Gastroesophageal sphincter (tissue), 3 donors: ENCODE data around the gene PITX1.

Experiments used
- CTCF ChIP-seq, 4 experiments: fragments of 200-600 bp in 2 of 4; fragments of 450-650 bp in 2 of 4; sonication (generic) in 1 of 4; IDR thresholded peaks; one replicate each; pipeline ENCODE4 v1.5.1; 2017 to 2019; ENCODE audit warnings: antibody characterized with exemption in 4 of 4, mild to moderate bottlenecking in 2 of 4, moderate library complexity in 2 of 4
- POLR2A ChIP-seq, 2 donors: fragments of 450-650 bp; IDR thresholded peaks; one replicate each; pipeline ENCODE4 v1.6.1; 2017; ENCODE audit warnings: antibody characterized with exemption in 2 of 2, mild to moderate bottlenecking in 2 of 2, moderate library complexity in 1 of 2
- POLR2AphosphoS5 ChIP-seq: sonication (generic); formaldehyde crosslinking; IDR thresholded peaks from one replicate; pipeline ENCODE4 v1.6.1; 2017; ENCODE audit warnings: antibody characterized with exemption

DNA sequence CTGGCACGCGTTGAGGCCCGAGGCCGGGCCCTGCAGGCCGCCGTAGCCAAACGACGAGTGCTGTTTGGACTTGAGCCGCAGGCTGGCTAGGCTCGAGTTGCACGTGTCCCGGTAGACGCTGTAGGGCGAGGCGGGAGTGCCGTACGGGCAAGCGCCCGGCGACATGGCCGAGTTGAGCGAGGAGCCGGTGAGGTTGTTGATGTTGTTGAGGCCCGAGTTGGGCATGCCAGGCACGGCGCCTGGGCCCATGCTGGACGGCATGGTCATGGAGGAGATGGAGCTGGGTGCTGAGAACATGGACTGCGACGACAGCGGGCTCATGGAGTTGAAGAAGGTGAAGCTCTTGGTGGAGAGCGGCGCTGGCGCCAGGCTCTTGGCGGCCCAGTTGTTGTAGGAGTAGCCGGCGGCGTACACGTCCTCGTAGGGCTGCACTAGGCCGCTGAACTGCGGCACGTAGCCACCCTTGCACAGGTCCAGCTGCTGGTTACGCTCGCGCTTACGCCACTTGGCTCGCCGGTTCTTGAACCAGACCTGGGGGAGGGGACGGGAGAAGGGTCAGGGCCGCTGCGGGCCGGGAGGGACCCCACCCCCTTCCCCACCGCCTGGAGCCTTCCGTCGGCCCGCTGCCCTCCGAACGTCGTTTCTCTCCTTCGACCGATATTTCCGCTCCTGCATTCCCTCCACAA is 5.1 kb downstream of the PITX1 start:
- no peak for TF ChIP-seq POLR2A (IDR thresholded peaks at IDR 0.05)
- TF ChIP-seq POLR2AphosphoS5, result peak; percentile 51
- no peak for TF ChIP-seq CTCF (IDR thresholded peaks at IDR 0.05)
